Smooth muscle cell (in vitro differentiated cells): ENCODE data around the gene FREM1. TPM values are rescaled to one million over a fixed set of nuclear protein-coding genes. Genes with fewer than 3 reads are reported as not detected.

Experiments
- DNase-seq: peaks from one replicate; lab custom pipeline; 2025; ENCODE audit not compliant: unreplicated experiment; lab: John Stamatoyannopoulos, UW
- H2AFZ ChIP-seq: fragments of 200-600 bp; sonication (generic); 2 replicates; pipeline ENCODE4 v1.6.0; 2016; ENCODE audit warnings: antibody characterized with exemption, low read depth, mild to moderate bottlenecking
- H3F3A ChIP-seq: fragments of 200-600 bp; sonication (generic); 2 replicates; pipeline ENCODE4 v1.6.0; 2017; ENCODE audit warnings: antibody characterized with exemption, low read depth
- H3K27ac ChIP-seq: fragments of 200-600 bp; sonication (generic); 2 replicates; pipeline ENCODE4 v1.5.1; 2016; ENCODE audit warnings: low read depth, mild to moderate bottlenecking
- H3K27me3 ChIP-seq: fragments of 200-600 bp; sonication (generic); 2 replicates; pipeline ENCODE4 v1.6.1; 2016; ENCODE audit warnings: low read depth, mild to moderate bottlenecking
- H3K36me3 ChIP-seq: fragments of 200-600 bp; sonication (generic); 2 replicates; pipeline ENCODE4 v1.5.1; 2016; ENCODE audit warnings: low read depth
- H3K4me1 ChIP-seq: fragments of 200-600 bp; sonication (generic); 2 replicates; pipeline ENCODE4 v1.5.1; 2016; ENCODE audit warnings: low read depth
- H3K4me2 ChIP-seq: fragments of 200-600 bp; sonication (generic); 2 replicates; pipeline ENCODE4 v1.6.0; 2016; ENCODE audit warnings: mild to moderate bottlenecking
- H3K4me3 ChIP-seq: fragments of 200-600 bp; sonication (generic); 2 replicates; pipeline ENCODE4 v1.5.1; 2016; ENCODE audit warnings: mild to moderate bottlenecking
- H3K79me2 ChIP-seq: fragments of 200-600 bp; sonication (generic); 2 replicates; pipeline ENCODE4 v1.6.0; 2016; ENCODE audit warnings: low read depth, mild to moderate bottlenecking
- H3K9ac ChIP-seq: fragments of 200-600 bp; sonication (generic); 2 replicates; pipeline ENCODE4 v1.6.0; 2016; ENCODE audit warnings: low read depth
- H3K9me3 ChIP-seq: fragments of 200-600 bp; sonication (generic); replicated peaks from 2 replicates; pipeline ENCODE4 v1.5.1; 2016; ENCODE audit warnings: low read depth
- H4K20me1 ChIP-seq: fragments of 200-600 bp; sonication (generic); 2 replicates; pipeline ENCODE4 v1.6.0; 2016; ENCODE audit warnings: low read depth
- CTCF ChIP-seq: fragments of 200-600 bp; sonication (generic); IDR thresholded peaks from 2 replicates; pipeline ENCODE4 v1.5.1; 2017; ENCODE audit warnings: borderline replicate concordance, mild to moderate bottlenecking, antibody characterized with exemption; ENCODE audit not compliant: insufficient read depth, poor library complexity, severe bottlenecking
- WGBS: methylation state at CpG from one replicate; pipeline ENCODE4 v1.1.7; 2016; ENCODE audit warnings: low lambda C conversion rate; 5-methylcytosine and 5-hydroxymethylcytosine counted together
- polyA plus RNA-seq: library from polyadenylated mRNA; unstranded; fragments of >200 nt; fragmentation: Nextera tagmentation; extraction: Ambion mirVana; gene quantifications from 2 replicates; pipeline ENCODE4 v1.2.1, GENCODE V29; 2016
- total RNA-seq: library from RNA; depleted of rRNA; stranded (reverse); fragments of >200 nt; gene quantifications from 2 replicates; pipeline ENCODE4 v1.2.3, GENCODE V29; 2014

The FREM1 gene
- total RNA-seq (18.0 and 28.9 TPM in 2 replicates), polyA plus RNA-seq (11.5 and 18.0 TPM in 2 replicates)

DNA sequence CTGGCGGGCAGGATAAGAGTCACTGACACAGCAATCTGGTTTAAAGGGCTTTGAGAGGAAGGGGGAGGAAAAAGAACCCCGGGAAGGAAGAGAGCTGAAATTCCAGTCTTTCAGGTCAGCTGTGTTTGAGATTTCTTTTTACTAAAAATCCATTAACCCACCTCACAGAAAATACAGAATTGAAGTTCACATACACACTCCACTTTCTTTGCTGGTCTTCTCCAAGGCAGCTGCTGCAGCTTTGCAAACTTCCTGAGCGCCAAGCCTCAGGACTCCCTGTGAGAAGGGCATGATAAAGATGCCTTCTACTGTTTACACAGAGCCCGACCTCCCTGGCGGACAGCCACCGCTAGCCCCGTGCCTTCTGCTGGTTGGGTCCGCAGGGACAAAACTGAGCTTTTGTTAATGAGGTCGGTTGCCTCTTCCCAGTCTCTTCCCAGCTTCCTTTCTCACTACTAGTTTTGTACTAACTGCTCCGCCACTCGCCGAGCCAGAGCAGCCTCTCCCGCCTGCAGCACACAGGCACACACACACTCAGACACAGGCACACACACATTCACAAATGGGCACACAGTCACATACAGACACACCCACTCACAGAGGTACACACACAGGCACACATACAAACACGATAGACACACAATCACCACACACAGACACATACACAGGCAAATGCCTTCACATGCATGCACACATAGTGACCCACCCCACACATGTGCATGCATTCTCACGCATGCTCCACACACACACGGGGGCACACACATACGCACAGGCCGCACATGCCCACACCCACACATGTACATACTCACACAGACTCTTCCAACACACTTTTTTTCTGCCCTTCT lies at the start of gene FREM1:
FREM1 (minus strand) TSS at position 468 of the 845 bp plus-strand sequence. CDS start 41,451 bp downstream, outside the sequence.
- H3K4me1 ChIP-seq = peaks cover 47% of the 10 kb centered on the region
- peak within 1 kb of the TSS; percentile 93 for H3K4me2 ChIP-seq
- peak within 1 kb of the TSS; percentile 88 for H2AFZ ChIP-seq
- H3K79me2 ChIP-seq = peaks cover 48% of the 10 kb centered on the region
- no peaks in the 10 kb centered on the region for H4K20me1 ChIP-seq
- no peaks in the 10 kb centered on the region for H3K9me3 ChIP-seq
- WGBS = 16% methylated on average over 18 of the region's 18 CpGs
- peak within 1 kb of the TSS; percentile 45 for H3K27ac ChIP-seq
- TF ChIP-seq CTCF = no peak
- peak within 1 kb of the TSS; percentile 20 for H3K9ac ChIP-seq
- H3K27me3 ChIP-seq = no peaks in the 10 kb centered on the region
- H3K36me3 ChIP-seq = no peaks in the 10 kb centered on the region
- DNase-seq = peak; percentile 18
- peak within 1 kb of the TSS; percentile 50 for H3K4me3 ChIP-seq
- peaks cover 31% of the 10 kb centered on the region for H3F3A ChIP-seq

DNA sequence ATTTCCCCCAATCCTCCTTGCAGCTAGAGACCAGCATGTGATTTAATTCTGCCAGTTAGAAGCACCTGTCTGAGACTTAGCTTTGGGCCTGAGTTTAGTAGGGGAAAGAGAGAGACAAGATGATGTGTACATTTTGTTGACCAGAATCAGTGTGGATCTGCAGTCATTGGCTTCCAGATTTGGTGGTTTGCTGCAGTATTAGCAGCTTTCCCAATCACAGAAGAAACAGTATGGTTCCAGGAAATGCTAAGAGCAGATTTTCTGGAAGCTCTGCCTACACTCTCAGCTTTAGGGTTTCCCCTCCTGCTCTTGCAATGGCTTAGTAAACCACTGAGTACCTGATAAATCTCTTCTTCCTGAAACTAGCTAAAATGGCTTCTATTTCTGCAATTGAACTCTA lies 48.8 kb upstream of the FREM1 start:
- H2AFZ ChIP-seq = no peak overlapping the region
- H4K20me1 ChIP-seq = no peaks in the 10 kb centered on the region
- H3K4me1 ChIP-seq = no peaks in the 10 kb centered on the region
- H3K27me3 ChIP-seq = no peaks in the 10 kb centered on the region
- H3K79me2 ChIP-seq = no peaks in the 10 kb centered on the region
- no peak overlapping the region for H3K27ac ChIP-seq
- peak overlapping the region; percentile 8 for H3K4me2 ChIP-seq
- H3K9ac ChIP-seq = no peak overlapping the region
- H3K4me3 ChIP-seq = no peak overlapping the region
- TF ChIP-seq CTCF = no peak
- no peak for DNase-seq
- no peaks in the 10 kb centered on the region for H3K9me3 ChIP-seq
- no peaks in the 10 kb centered on the region for H3K36me3 ChIP-seq
- H3F3A ChIP-seq = no peaks in the 10 kb centered on the region

GRCh38 chr9:14957109-14957508 lies 46.9 kb upstream of the FREM1 start:
- no peak overlapping the region for H3K9ac ChIP-seq
- no peaks in the 10 kb centered on the region for H3K36me3 ChIP-seq
- no peak for TF ChIP-seq CTCF
- WGBS = 47% methylated on average over 2 of the region's 2 CpGs
- H3K4me3 ChIP-seq = no peak overlapping the region
- H3K27me3 ChIP-seq = no peaks in the 10 kb centered on the region
- H3F3A ChIP-seq = no peaks in the 10 kb centered on the region
- no peaks in the 10 kb centered on the region for H3K9me3 ChIP-seq
- H3K4me1 ChIP-seq = no peaks in the 10 kb centered on the region
- H4K20me1 ChIP-seq = no peaks in the 10 kb centered on the region
- DNase-seq = no peak
- H3K4me2 ChIP-seq = no peak overlapping the region
- H3K27ac ChIP-seq = no peak overlapping the region
- peaks cover 10% of the 10 kb centered on the region for H3K79me2 ChIP-seq
- no peak overlapping the region for H2AFZ ChIP-seq

- 51% methylated on average over 2 of the region's 2 CpGs for WGBS
- Histone ChIP-seq H4K20me1 (no peaks in the 10 kb centered on the region), H3F3A (no peaks in the 10 kb centered on the region), H3K36me3 (no peaks in the 10 kb centered on the region), H3K4me2 (no peak overlapping the region), H2AFZ (no peak overlapping the region), H3K27ac (no peak overlapping the region), H3K9me3 (no peaks in the 10 kb centered on the region), H3K79me2 (peaks cover 11% of the 10 kb centered on the region), H3K4me1 (no peaks in the 10 kb centered on the region), H3K9ac (no peak overlapping the region), H3K27me3 (no peaks in the 10 kb centered on the region), H3K4me3 (no peak overlapping the region)
- no peak for DNase-seq
- TF ChIP-seq CTCF = no peak
Observed at GRCh38 chr9:14956208-14956607, 46.0 kb upstream of the FREM1 start.
